Keratinocyte (primary cell): ENCODE data around the gene MRPS12. TPM values are rescaled to one million over a fixed set of nuclear protein-coding genes. Genes with fewer than 3 reads are reported as not detected.

Experiments
- DNase-seq: peaks from one replicate; pipeline ENCODE4 v3.0.0-alpha.2; 2011; ENCODE audit warnings: low read depth, missing footprints, low spot score
- FAIRE-seq: peaks from 2 replicates; lab custom pipeline; 2011; peaks lifted over from hg19 to GRCh38; lab: Jason Lieb, UNC
- H2AFZ ChIP-seq: 2 replicates; pipeline ENCODE4 v1.6.0; 2012; ENCODE audit warnings: low read length, control low read depth, inconsistent platforms; ENCODE audit not compliant: control insufficient read depth
- H3K27ac ChIP-seq: 2 replicates; pipeline ENCODE4 v1.5.1; 2011; ENCODE audit warnings: low read length; ENCODE audit not compliant: control insufficient read depth, insufficient read depth
- H3K27me3 ChIP-seq: 3 replicates; pipeline ENCODE4 v1.6.0; 2011; ENCODE audit warnings: low read length; ENCODE audit not compliant: control insufficient read depth, insufficient read depth; ENCODE audit errors: extremely low read depth
- H3K36me3 ChIP-seq, 2 experiments: 2 replicates in 1 of 2; 3 replicates in 1 of 2; pipeline ENCODE4 v1.5.1; 2011; ENCODE audit warnings: low read length in 2 of 2, mild to moderate bottlenecking in 1 of 2; ENCODE audit not compliant: control insufficient read depth in 2 of 2, insufficient read depth in 2 of 2; ENCODE audit errors: extremely low read depth in 1 of 2
- H3K4me1 ChIP-seq: 3 replicates; pipeline ENCODE4 v1.5.1; 2011; ENCODE audit warnings: low read length; ENCODE audit not compliant: control insufficient read depth, insufficient read depth; ENCODE audit errors: extremely low read depth
- H3K4me2 ChIP-seq: 3 replicates; pipeline ENCODE4 v1.6.0; 2011; ENCODE audit warnings: low read depth, low read length; ENCODE audit not compliant: control insufficient read depth, insufficient read depth; ENCODE audit errors: extremely low read depth
- H3K4me3 ChIP-seq, 3 experiments: fragments of 200-600 bp in 1 of 3; sonication (generic) in 1 of 3; 2 replicates in 2 of 3; 3 replicates in 1 of 3; pipeline ENCODE4 v1.5.1; 2011 to 2016; ENCODE audit warnings: low read length in 3 of 3, mild to moderate bottlenecking in 3 of 3, control low read depth in 2 of 3, inconsistent platforms in 1 of 3, low read depth in 1 of 3, mixed read lengths in 1 of 3, mixed run types in 1 of 3, moderate library complexity in 1 of 3; ENCODE audit not compliant: control insufficient read depth in 2 of 3, insufficient read depth in 2 of 3; ENCODE audit errors: extremely low read depth in 1 of 3
- H3K79me2 ChIP-seq: 2 replicates; pipeline ENCODE4 v1.6.0; 2012; ENCODE audit warnings: low read length; ENCODE audit not compliant: control insufficient read depth, insufficient read depth
- H3K9ac ChIP-seq: 3 replicates; pipeline ENCODE4 v1.6.0; 2011; ENCODE audit warnings: low read length; ENCODE audit not compliant: control insufficient read depth, insufficient read depth; ENCODE audit errors: extremely low read depth
- H3K9me1 ChIP-seq: 3 replicates; pipeline ENCODE4 v1.6.0; 2011; ENCODE audit warnings: low read length; ENCODE audit not compliant: control insufficient read depth, insufficient read depth; ENCODE audit errors: extremely low read depth
- H3K9me3 ChIP-seq: 2 replicates; pipeline ENCODE4 v1.5.1; 2012; ENCODE audit warnings: low read depth, low read length; ENCODE audit not compliant: control insufficient read depth
- H4K20me1 ChIP-seq: 3 replicates; pipeline ENCODE4 v1.6.0; 2011; ENCODE audit warnings: low read length; ENCODE audit not compliant: control insufficient read depth, insufficient read depth; ENCODE audit errors: extremely low read depth
- EZH2 ChIP-seq: IDR thresholded peaks from one replicate; pipeline ENCODE4 v1.6.1; 2012; ENCODE audit warnings: inconsistent platforms, mild to moderate bottlenecking, low read length, moderate library complexity
- dilution Hi-C: fragments of 300-500 bp; cut with MboI; formaldehyde crosslinking; loops from one replicate; pipeline ENCODE4 v1.7.0; 2020; ENCODE audit warnings: low sequenced_read_pairs; ENCODE audit not compliant: extremely low pct_ligation_motif_present
- polyA plus RNA-seq, 5 experiments: library from polyadenylated mRNA; depleted of rRNA in 3 of 5; stranded (reverse) in 3 of 5; stranded (forward) in 1 of 5; unstranded in 1 of 5; fragments of >200 nt; gene quantifications; 1 replicate in 1 of 5; 2 replicates in 3 of 5; 3 replicates in 1 of 5; pipeline versions ENCODE4 v1.2.1 to v1.2.3, GENCODE V29; 2011 to 2012; ENCODE audit warnings: missing spikeins in 2 of 5, low read depth in 1 of 5, low replicate concordance in 1 of 5
- TF ChIP-seq, protein P1 (sequence below), 3 experiments: IDR thresholded peaks in 1 of 3; conservative IDR thresholded peaks in 1 of 3; optimal IDR thresholded peaks in 1 of 3; 2 replicates in 2 of 3; 3 replicates in 1 of 3; pipeline versions ENCODE3 to v1.5.1; 2011; ENCODE audit warnings: low read length in 3 of 3, mild to moderate bottlenecking in 3 of 3, moderate library complexity in 2 of 3, control low read depth in 1 of 3, inconsistent platforms in 1 of 3; ENCODE audit not compliant: insufficient read depth in 2 of 3; ENCODE audit errors: extremely low read depth in 1 of 3

Gene MRPS12
- polyA plus RNA-seq, 1 donor (not counting 4 experiments of a cell fraction or from before 2014, with no cell fraction given): 37.7 TPM

DNA sequence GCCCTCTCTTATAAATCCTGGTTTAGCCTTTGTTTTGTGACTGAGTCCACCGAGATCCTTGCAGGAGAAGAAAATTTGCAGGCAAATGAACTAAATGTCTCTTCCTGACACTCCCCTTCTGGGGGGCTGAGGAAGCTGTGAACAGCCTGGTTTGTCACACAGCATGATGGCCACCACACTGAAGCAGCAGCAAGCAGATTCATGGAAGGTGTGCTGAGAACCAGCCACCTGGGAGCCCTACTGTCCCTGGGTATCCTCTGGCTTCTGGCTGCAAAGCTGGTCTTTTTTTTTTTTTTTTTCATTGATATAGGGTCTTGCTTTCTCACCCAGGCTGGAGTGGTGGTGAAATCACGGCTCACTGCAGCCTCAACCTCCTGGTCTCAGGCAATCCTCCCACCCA, 11.2 kb downstream of the MRPS12 start:
- Histone ChIP-seq H3K4me3 (no peak overlapping the region), H3K9me3 (no peaks in the 10 kb centered on the region), H3K27ac (no peak overlapping the region), H4K20me1 (no peaks in the 10 kb centered on the region), H3K79me2 (no peaks in the 10 kb centered on the region), H3K27me3 (no peaks in the 10 kb centered on the region), H3K9me1 (no peaks in the 10 kb centered on the region), H3K4me2 (no peak overlapping the region), H3K9ac (no peak overlapping the region), H3K4me1 (no peaks in the 10 kb centered on the region), H2AFZ (no peak overlapping the region), H3K36me3 (no peaks in the 10 kb centered on the region)
- dilution Hi-C loops: no loop called here
- FAIRE-seq (no peak), DNase-seq (no peak)
- TF ChIP-seq, protein P1, sequence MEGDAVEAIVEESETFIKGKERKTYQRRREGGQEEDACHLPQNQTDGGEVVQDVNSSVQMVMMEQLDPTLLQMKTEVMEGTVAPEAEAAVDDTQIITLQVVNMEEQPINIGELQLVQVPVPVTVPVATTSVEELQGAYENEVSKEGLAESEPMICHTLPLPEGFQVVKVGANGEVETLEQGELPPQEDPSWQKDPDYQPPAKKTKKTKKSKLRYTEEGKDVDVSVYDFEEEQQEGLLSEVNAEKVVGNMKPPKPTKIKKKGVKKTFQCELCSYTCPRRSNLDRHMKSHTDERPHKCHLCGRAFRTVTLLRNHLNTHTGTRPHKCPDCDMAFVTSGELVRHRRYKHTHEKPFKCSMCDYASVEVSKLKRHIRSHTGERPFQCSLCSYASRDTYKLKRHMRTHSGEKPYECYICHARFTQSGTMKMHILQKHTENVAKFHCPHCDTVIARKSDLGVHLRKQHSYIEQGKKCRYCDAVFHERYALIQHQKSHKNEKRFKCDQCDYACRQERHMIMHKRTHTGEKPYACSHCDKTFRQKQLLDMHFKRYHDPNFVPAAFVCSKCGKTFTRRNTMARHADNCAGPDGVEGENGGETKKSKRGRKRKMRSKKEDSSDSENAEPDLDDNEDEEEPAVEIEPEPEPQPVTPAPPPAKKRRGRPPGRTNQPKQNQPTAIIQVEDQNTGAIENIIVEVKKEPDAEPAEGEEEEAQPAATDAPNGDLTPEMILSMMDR (optimal IDR thresholded peaks at IDR 0.05 in 1 of 3, IDR thresholded peaks at IDR 0.05 in 1 of 3, conservative IDR thresholded peaks at IDR 0.05 in 1 of 3; ENCODE audit: extremely low read depth in 1 of 3, insufficient read depth in 2 of 3, low read length in 3 of 3): no peak
- TF ChIP-seq EZH2: no peak

DNA sequence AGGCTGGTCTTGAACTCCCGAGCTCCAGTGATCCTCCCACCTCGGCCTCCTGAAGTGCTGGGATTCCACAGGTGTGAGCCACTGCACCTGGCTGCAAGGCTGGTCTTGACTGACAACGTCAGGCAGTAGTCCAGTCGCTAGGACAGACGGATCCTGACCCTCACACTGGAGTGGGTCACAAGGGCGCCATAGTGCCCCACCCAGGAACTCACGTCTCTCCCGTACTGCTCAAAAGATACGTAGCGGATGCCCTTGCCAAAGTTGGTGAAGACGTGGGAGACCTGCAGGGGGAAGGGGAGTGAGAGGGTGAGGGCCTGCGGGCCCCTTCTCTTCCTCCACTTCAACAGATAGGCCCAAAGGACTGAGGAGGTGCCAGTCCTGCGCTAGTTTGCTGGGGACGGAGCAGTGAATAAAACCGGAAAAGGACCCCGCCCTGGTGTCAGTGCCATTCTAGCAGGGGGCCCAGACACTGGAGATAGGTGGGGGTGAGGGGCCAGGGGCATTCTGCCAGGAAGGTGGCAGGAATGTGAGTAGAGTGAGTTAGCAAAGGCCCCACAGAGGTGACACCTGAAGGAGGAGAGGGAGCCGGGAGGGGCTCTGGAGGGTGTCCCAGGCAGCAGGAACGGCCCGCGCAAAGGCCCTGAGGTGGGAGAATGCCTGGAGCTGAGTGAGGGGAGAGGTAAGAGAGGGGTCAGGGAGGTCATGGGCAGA, 11.9 kb downstream of the MRPS12 start:
- no peaks in the 10 kb centered on the region for H3K9me1 ChIP-seq
- H3K27me3 ChIP-seq: no peaks in the 10 kb centered on the region
- H3K4me1 ChIP-seq: no peaks in the 10 kb centered on the region
- dilution Hi-C loops: no loop called here
- H2AFZ ChIP-seq: no peak overlapping the region
- no peaks in the 10 kb centered on the region for H3K36me3 ChIP-seq
- no peak overlapping the region for H3K4me2 ChIP-seq
- no peak overlapping the region for H3K9ac ChIP-seq
- TF ChIP-seq, protein P1 (optimal IDR thresholded peaks at IDR 0.05 in 1 of 3, IDR thresholded peaks at IDR 0.05 in 1 of 3, conservative IDR thresholded peaks at IDR 0.05 in 1 of 3; ENCODE audit: extremely low read depth in 1 of 3, insufficient read depth in 2 of 3, low read length in 3 of 3): no peak
- no peak for TF ChIP-seq EZH2
- no peaks in the 10 kb centered on the region for H4K20me1 ChIP-seq
- H3K79me2 ChIP-seq: no peaks in the 10 kb centered on the region
- DNase-seq (no peak), FAIRE-seq (no peak)
- no peaks in the 10 kb centered on the region for H3K9me3 ChIP-seq
- no peak overlapping the region for H3K4me3 ChIP-seq
- no peak overlapping the region for H3K27ac ChIP-seq
